PC-9 (cell line): Measurements from ENCODE around the gene LRRC31. TPM values are rescaled to one million over a fixed set of nuclear protein-coding genes. Genes with fewer than 3 reads are reported as not detected.

Experiments used
- BruUV-seq: library from RNA; stranded (reverse); fragments of 400-500 nt; replicated peaks from 2 replicates; lab custom pipeline; 2021; lab: Mats Ljungman, UMichigan
- CTCF ChIA-PET: fragments of 300-600 bp; sonication (Branson Sonifier 250); formaldehyde crosslinking; loops from one replicate; lab custom pipeline; 2022; ENCODE audit warnings: antibody characterized with exemption; lab: Charles Lee
- POLR2A ChIA-PET: fragments of 300-600 bp; sonication (Branson Sonifier 250); formaldehyde crosslinking; loops from one replicate; lab custom pipeline; 2022; ENCODE audit warnings: antibody characterized with exemption; ENCODE audit not compliant: unreplicated experiment; lab: Charles Lee
- DNase-seq, 2 experiments: peaks; one replicate each; pipeline versions ENCODE4 v3.0.0 to v3.0.0-alpha.2; 2015 to 2022; ENCODE audit warnings: mixed read lengths in 1 of 2
- H2AFZ ChIP-seq: fragments of 200-600 bp; sonication (generic); 2 replicates; pipeline ENCODE4 v1.8.1; 2017; ENCODE audit warnings: antibody characterized with exemption
- H3F3A ChIP-seq: fragments of 200-600 bp; sonication (generic); 2 replicates; pipeline ENCODE4 v1.8.1; 2017; ENCODE audit warnings: antibody characterized with exemption, mild to moderate bottlenecking, low read depth; ENCODE audit not compliant: insufficient read depth
- H3K27ac ChIP-seq: fragments of 200-600 bp; sonication (generic); 2 replicates; pipeline ENCODE4 v1.6.1; 2016; ENCODE audit warnings: mixed run types
- H3K27me3 ChIP-seq: fragments of 200-600 bp; sonication (generic); 2 replicates; pipeline ENCODE4 v1.6.1; 2016; ENCODE audit warnings: low read depth, mixed run types; ENCODE audit not compliant: insufficient read depth
- H3K36me3 ChIP-seq: fragments of 200-600 bp; sonication (generic); 2 replicates; pipeline ENCODE4 v1.6.1; 2016; ENCODE audit warnings: low read depth, mixed run types
- H3K4me1 ChIP-seq: fragments of 200-600 bp; sonication (generic); replicated peaks from 2 replicates; pipeline ENCODE4 v1.6.1; 2016; ENCODE audit warnings: mixed run types; ENCODE audit not compliant: insufficient read depth
- H3K4me2 ChIP-seq: fragments of 200-600 bp; sonication (generic); 2 replicates; pipeline ENCODE4 v1.6.1; 2017; ENCODE audit warnings: mixed run types
- H3K4me3 ChIP-seq: fragments of 200-600 bp; sonication (generic); 2 replicates; pipeline ENCODE4 v1.6.1; 2016; ENCODE audit warnings: mixed run types
- H3K79me2 ChIP-seq: fragments of 200-600 bp; sonication (generic); 2 replicates; pipeline ENCODE4 v1.6.1; 2017; ENCODE audit warnings: low read depth, mixed run types
- H3K9me2 ChIP-seq: fragments of 200-600 bp; sonication (generic); 2 replicates; pipeline ENCODE4 v1.8.1; 2017; ENCODE audit warnings: mild to moderate bottlenecking; ENCODE audit not compliant: insufficient read depth
- H3K9me3 ChIP-seq: fragments of 200-600 bp; sonication (generic); 2 replicates; pipeline ENCODE4 v1.8.1; 2016; ENCODE audit warnings: low read depth; ENCODE audit not compliant: insufficient read depth
- H4K20me1 ChIP-seq: fragments of 200-600 bp; sonication (generic); 2 replicates; pipeline ENCODE4 v1.8.1; 2017; ENCODE audit not compliant: insufficient read depth
- EZH2 ChIP-seq: fragments of 200-600 bp; sonication (generic); IDR thresholded peaks from 2 replicates; pipeline ENCODE4 v1.8.0; 2017; ENCODE audit warnings: antibody characterized with exemption, low read depth
- intact Hi-C: fragments of 100-400 bp; cut with micrococcal nuclease; formaldehyde crosslinking; loops from one replicate; pipeline ENCODE4 v1.10.0; 2022; ENCODE audit not compliant: unreplicated experiment
- total RNA-seq: library from RNA; stranded (reverse); gene quantifications from 2 replicates; pipeline ENCODE4 v1.2.3, GENCODE V29; 2021
- TF ChIP-seq, protein P1 (sequence below): fragments of 200-600 bp; sonication (generic); conservative IDR thresholded peaks from 2 replicates; pipeline ENCODE4 v1.6.1; 2017; ENCODE audit warnings: mixed run types, antibody characterized with exemption, mild to moderate bottlenecking, moderate library complexity

Gene LRRC31
- total RNA-seq, 1 experiment from 2014 or later = not detected

DNA sequence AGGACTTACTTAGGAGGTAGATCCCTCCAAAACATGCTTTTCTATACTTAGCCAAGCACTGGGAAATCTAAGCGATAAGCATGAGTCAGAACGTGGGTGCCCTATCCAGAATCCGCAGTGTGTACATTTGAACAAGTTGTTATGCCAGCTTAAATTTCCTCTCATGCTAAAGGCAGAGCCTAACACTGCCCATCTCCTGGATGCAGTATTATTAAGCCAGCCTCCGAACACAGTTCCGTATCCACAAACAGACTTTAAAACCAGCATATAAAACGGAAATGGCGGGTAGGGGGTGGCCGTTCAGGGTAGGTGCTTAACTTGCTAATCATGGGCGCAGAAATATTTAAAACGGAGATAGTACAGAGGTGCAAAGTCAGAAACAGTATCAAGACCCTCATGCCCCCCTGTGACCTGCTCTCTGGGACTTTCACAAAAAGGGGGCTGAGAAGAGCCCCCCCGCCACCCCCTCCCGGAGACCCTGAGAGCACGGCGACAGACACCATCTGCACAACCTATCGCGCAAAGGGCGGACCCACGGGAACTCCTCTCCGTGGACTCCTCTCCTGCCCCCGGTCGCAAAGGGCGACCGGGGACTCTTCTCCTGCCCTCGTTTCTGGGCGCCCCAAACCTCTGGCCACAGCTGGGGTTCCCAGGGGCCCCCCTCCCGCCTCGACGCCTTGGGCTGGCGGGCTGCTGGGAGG is 58.0 kb downstream of the LRRC31 start:
- ChIA-PET CTCF (interaction anchor here (0.6 kb wide), 2 partner anchors 573 to 1899 kb away, joined by 3 to 5 read pairs; no protein-coding TSS in a partner anchor), POLR2A (interaction anchor here (0.6 to 1.0 kb wide), 2 partner anchors 155 to 523 kb away, joined by 3 to 6 read pairs; partner anchors contain the start of gene SEC62)
- H4K20me1 ChIP-seq = no peaks in the 10 kb centered on the region
- peaks cover 12% of the 10 kb centered on the region; the same call in 1 of the 2 replicates for H3K9me3 ChIP-seq
- BruUV-seq = TSS peak; percentile 57
- H3F3A ChIP-seq = peaks cover 5% of the 10 kb centered on the region; the same call in 1 of the 2 replicates
- H3K9me2 ChIP-seq = no peaks in the 10 kb centered on the region
- H3K79me2 ChIP-seq = no peaks in the 10 kb centered on the region
- peak overlapping the region; percentile 89 for H3K4me2 ChIP-seq
- no peak overlapping the region for H3K27ac ChIP-seq
- H3K4me1 ChIP-seq = peaks cover 16% of the 10 kb centered on the region
- no peak for TF ChIP-seq EZH2
- TF ChIP-seq, protein P1, sequence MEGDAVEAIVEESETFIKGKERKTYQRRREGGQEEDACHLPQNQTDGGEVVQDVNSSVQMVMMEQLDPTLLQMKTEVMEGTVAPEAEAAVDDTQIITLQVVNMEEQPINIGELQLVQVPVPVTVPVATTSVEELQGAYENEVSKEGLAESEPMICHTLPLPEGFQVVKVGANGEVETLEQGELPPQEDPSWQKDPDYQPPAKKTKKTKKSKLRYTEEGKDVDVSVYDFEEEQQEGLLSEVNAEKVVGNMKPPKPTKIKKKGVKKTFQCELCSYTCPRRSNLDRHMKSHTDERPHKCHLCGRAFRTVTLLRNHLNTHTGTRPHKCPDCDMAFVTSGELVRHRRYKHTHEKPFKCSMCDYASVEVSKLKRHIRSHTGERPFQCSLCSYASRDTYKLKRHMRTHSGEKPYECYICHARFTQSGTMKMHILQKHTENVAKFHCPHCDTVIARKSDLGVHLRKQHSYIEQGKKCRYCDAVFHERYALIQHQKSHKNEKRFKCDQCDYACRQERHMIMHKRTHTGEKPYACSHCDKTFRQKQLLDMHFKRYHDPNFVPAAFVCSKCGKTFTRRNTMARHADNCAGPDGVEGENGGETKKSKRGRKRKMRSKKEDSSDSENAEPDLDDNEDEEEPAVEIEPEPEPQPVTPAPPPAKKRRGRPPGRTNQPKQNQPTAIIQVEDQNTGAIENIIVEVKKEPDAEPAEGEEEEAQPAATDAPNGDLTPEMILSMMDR = 0 out of 2 replicates have a peak, but pooled peaks have one; percentile 18
- peak; percentile 34 to 70 for DNase-seq
- no peaks in the 10 kb centered on the region for H3K36me3 ChIP-seq
- H3K27me3 ChIP-seq = no peaks in the 10 kb centered on the region
- peak overlapping the region; percentile 61 for H3K4me3 ChIP-seq
- intact Hi-C loops = loop anchor here (2.0 kb wide), 1 partner anchor 39 kb away; the partner anchor contains the start of gene MYNN
- peak overlapping the region; percentile 86 for H2AFZ ChIP-seq

DNA sequence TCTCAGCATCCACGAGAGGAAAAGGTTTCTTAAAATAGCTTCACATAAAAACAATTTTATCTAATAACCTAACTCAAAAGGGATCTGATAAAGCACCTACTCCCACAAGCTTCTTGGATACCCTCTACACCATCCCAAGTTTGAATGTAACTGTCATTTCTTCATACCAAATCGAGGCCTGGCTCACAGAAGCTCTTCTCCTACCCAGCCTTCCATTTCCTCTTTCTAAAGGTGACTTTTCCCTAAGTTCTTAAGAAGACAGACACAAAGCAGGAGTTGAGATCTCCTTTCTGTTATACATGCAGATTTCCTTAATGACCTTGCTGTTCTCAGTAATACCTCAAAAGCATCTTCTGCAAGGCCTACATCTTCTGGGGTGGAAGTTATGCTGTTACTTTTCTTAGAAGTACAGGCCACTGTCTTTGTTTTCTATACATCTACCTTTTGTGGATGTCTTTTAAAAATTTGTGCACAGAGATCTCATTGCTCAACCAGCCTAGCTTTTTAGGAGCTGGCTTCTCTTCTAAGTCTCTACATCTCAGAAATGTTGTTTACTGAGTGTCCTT is 60.4 kb downstream of the LRRC31 start:
- BruUV-seq = no TSS peak
- CTCF ChIA-PET = no interaction called here
- peaks cover 16% of the 10 kb centered on the region for H3K4me1 ChIP-seq

DNA sequence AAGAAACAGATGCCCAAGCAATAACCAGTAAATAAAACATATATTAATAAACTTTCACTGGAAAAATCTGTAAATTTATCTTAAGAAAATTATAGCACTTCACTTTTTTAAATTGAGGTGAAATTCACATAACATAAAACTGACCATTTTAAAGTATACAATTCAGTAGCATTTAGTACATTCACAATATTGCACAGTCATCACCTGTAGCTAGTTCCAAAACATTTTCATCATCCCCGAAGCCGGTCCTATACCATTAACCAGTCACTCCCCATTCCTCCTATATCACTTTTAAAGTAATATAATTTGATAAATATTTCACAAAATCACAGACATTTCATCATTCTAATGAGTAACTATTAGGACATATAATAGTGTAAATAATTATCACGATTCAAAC is 65.1 kb downstream of the LRRC31 start:
- no peaks in the 10 kb centered on the region for H3K36me3 ChIP-seq
- no peaks in the 10 kb centered on the region for H3K4me1 ChIP-seq
- H3K4me3 ChIP-seq = no peak overlapping the region
- no peak overlapping the region for H3K27ac ChIP-seq
- POLR2A ChIA-PET = no interaction called here
- TF ChIP-seq, protein P1 = no peak
- no peak for TF ChIP-seq EZH2
- no TSS peak for BruUV-seq
- H3K79me2 ChIP-seq = no peaks in the 10 kb centered on the region
- no peaks in the 10 kb centered on the region for H3K9me3 ChIP-seq
- intact Hi-C loops = no loop called here
- no peak overlapping the region for H2AFZ ChIP-seq
- no peaks in the 10 kb centered on the region for H4K20me1 ChIP-seq
- no peak for DNase-seq
- H3K27me3 ChIP-seq = no peaks in the 10 kb centered on the region
- no peaks in the 10 kb centered on the region for H3F3A ChIP-seq
- no peak overlapping the region for H3K4me2 ChIP-seq
- H3K9me2 ChIP-seq = no peaks in the 10 kb centered on the region
- CTCF ChIA-PET = no interaction called here

More for the DNA sequence above, 60.4 kb downstream of the LRRC31 start:
- H4K20me1 ChIP-seq = no peaks in the 10 kb centered on the region
- H3F3A ChIP-seq = peaks cover 5% of the 10 kb centered on the region; the same call in 1 of the 2 replicates
- H3K27me3 ChIP-seq = no peaks in the 10 kb centered on the region
- H3K9me2 ChIP-seq = no peaks in the 10 kb centered on the region
- H3K4me3 ChIP-seq = no peak overlapping the region
- H3K9me3 ChIP-seq = no peaks in the 10 kb centered on the region
- POLR2A ChIA-PET = interaction anchor here (0.6 kb wide), 1 partner anchor 32 kb away, joined by 5 read pairs; no protein-coding TSS in a partner anchor
- no peak for TF ChIP-seq EZH2
- TF ChIP-seq, protein P1 = no peak
- H3K27ac ChIP-seq = no peak overlapping the region
- H3K4me2 ChIP-seq = no peak overlapping the region
- no peak overlapping the region for H2AFZ ChIP-seq
- H3K79me2 ChIP-seq = no peaks in the 10 kb centered on the region
- intact Hi-C loops = no loop called here
- no peaks in the 10 kb centered on the region for H3K36me3 ChIP-seq
- DNase-seq = no peak
